GM12873 (cell line): ENCODE measurements around the gene METRNL.

ENCODE experiments used
- TF ChIP-seq, protein P1 (sequence below): IDR thresholded peaks from 2 replicates; pipeline ENCODE4 v1.5.1; 2012; ENCODE audit warnings: low read depth, mild to moderate bottlenecking, moderate library complexity, low read length, control low read depth; ENCODE audit not compliant: insufficient read depth; ENCODE audit errors: missing control alignments

METRNL gene

DNA sequence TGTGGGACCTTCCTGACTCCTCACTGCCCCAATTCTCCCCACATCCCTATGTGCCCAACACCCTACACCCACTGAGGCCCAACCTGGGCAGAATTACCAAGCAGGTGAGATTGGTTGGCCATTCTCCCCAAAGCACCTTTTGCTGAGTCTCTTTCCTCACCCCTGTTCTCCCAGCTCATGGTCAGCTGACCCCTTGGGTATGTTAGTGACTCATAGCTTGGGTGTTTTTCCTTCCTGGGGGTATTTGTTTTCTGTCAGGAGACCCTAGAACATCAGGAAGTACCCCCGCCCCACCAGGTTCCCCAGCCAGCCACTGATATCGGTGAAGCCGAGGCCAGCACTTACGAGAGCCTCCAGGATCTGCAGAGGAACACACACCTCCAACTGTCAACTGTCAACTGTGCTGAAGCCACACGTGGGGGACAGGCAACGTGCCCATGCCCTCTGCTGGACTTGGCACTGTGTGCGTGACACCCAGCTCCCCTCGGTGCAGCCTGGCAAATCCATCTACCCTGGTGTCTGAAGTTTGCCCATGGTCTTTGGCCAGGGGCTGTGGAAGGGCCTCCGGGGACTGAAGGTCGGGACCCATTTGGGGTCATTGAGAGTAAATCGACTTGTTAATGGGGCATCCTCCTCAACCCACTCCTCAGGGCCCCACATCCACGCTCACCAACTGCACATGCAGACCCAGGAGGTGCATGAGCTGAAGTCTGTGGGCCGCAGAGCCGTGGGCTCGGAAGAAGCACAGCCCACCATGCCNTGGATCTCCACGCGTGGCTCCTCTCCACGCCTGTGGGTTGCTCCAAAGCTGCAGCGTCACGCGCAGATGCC, 53.1 kb downstream of the METRNL start:
- TF ChIP-seq, protein P1, sequence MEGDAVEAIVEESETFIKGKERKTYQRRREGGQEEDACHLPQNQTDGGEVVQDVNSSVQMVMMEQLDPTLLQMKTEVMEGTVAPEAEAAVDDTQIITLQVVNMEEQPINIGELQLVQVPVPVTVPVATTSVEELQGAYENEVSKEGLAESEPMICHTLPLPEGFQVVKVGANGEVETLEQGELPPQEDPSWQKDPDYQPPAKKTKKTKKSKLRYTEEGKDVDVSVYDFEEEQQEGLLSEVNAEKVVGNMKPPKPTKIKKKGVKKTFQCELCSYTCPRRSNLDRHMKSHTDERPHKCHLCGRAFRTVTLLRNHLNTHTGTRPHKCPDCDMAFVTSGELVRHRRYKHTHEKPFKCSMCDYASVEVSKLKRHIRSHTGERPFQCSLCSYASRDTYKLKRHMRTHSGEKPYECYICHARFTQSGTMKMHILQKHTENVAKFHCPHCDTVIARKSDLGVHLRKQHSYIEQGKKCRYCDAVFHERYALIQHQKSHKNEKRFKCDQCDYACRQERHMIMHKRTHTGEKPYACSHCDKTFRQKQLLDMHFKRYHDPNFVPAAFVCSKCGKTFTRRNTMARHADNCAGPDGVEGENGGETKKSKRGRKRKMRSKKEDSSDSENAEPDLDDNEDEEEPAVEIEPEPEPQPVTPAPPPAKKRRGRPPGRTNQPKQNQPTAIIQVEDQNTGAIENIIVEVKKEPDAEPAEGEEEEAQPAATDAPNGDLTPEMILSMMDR = no peak

DNA sequence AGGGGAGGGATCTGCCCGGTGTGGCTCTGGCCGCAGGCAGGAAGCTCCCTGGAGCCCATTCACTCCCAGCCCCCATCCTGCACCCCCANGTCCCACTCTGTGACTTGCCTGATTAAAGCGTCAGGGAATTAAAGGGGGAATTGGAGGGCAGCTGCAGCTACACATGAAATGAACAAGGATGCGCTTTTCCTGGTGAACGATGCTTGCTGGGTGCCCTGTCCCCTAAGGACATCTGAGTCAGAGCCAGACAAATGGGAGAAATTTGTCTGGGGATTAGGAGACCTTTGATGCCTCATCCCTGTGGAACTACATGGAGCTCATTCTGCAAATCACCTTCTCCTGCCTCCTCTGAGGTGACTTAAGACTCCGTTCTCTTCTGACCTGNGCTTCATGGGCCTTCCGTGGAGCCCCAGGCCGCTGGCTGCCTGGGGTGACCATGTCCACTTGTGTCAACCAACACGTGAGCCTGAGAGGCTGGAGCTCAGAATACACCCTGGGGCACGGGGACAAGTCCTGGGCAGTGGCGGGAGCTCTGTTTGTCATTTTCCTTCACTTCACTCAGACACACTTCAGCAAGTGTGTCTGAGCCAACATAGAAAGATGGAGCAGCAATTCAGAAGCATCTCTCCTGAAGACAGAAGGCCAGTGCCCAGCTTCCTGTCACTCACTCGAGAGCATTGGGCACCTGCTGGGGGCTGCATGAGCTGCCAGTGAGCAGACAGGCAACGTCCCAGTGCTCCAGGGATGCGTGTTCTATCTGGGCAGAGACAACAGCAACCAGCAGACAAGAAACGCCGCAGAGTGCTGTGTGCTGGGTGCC, 54.1 kb downstream of the METRNL start:
- TF ChIP-seq, protein P1 = no peak

DNA sequence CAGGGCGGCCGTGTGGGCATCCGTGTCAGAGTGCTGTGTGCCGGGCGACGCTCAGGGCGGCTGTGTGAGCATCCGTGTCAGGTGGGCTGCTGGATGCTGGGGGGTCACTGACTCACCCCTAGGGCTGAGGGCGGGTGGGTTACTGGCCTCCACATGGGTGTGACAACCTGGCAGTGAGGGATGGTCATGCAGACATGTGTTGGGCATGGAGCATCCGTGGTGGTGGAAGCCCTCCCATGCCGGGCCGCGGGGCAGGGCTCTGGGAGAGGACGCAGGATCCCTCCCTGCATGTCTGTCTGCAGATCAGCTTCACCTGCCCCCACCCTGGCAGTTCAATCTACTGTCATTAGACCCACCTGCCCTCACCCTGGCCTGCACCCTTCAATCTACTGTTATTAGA, 56.3 kb downstream of the METRNL start:
- TF ChIP-seq, protein P1 = no peak

DNA sequence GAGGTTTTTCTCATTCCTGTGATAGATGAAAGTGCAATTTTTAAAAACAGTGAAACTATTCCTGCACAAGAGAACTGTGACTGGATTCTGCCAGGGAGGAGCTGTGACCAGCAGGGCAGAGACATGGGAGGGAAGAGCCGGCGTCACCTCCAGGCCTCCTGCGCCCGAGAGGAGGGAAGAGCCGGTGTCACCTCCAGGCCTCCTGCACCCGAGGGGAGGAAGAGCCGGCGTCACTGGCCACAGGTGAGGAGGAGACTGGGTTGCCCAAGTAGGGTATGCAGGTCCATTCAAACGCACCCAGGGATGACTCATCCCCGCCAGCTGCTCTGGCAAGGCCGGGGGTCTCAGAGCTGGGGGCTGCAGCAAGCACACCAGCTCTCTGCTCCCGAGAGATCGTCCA, 56.7 kb downstream of the METRNL start:
- TF ChIP-seq, protein P1 = no peak

DNA sequence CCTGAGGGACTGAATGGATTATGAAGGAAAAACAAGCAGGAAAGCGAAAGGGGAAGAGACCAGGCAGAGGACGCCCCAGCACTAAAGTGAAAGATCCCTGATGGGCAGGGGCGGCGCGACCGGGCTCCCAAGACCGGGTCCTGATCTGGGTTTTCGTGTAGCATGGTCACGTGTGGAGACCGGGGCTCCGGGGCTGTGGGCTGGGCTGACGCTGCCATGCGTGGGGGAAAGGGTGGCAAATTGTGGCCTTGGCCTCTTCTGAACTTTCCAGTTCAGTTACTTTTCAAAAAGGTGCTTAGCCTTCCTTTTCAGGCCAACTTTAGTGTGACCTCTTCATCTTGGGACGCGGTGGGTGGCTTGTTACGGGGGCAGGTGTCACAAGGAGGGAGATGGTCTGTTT, 57.5 kb downstream of the METRNL start:
- TF ChIP-seq, protein P1 = no peak

DNA sequence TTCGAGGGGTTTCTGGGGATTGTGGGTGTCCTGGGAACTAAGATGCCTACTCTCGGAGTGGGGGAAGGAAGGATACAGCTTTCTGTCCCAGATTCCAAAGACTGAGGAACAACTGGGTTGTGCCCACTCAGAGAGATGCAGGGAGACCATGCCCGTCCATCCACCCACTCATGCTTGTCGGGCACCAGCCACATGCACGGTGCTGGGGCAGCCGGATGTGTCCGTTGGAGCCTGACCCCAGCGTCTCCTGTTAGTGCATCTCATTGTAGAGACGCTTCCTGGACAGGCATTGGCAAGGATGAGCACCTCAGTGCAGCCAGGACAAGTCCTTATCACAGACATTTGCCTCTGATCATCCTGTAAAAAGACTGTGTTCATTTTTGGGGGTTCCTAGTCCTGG, 58.1 kb downstream of the METRNL start:
- TF ChIP-seq, protein P1 = no peak

DNA sequence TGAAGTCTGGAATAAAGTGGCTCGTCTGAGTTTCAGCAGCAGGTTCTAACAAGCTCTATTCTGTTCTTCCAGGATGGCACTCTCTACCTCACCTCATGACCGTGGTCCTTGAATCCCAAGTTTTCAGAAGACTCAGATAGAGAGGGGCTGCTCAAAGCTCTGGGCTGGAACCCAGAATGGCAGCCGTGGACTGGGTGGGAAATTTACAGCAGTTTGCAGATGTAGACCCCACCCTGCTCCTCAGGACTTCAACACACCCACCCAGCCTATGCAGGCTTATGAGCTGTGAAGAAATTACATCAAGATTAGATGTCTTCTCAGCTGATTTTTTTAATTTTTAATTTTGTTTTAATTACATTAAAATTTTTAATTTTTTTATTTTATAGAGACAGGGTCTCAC, 59.4 kb downstream of the METRNL start:
- TF ChIP-seq, protein P1 = no peak
